Lung (tissue), 12 donors: ENCODE data around the gene MOK. TPM values are rescaled to one million over a fixed set of nuclear protein-coding genes. Genes with fewer than 3 reads are reported as not detected.

Experiments
- ATAC-seq: fragments of 200-7000 bp; cut with Tn5 transposase; one replicate; pipeline ENCODE4 v1.9.1; 2020; ENCODE audit warnings: moderate number of reproducible peaks; ENCODE audit not compliant: insufficient read depth, low FRiP score
- DNase-seq, 3 donors: peaks; one replicate each; pipeline ENCODE4 v3.0.0-alpha.2; 2013 to 2017
- H3K27ac ChIP-seq, 2 donors: one replicate each; pipeline ENCODE4 v1.5.1; 2013; ENCODE audit warnings: mild to moderate bottlenecking in 2 of 2, moderate library complexity in 2 of 2, control low read depth in 1 of 2, inconsistent platforms in 1 of 2, low read depth in 1 of 2, low read length in 1 of 2
- H3K27me3 ChIP-seq, 3 donors: one replicate each; pipeline ENCODE4 v1.5.1; 2013; ENCODE audit warnings: low read length in 2 of 3; ENCODE audit not compliant: control insufficient read depth in 3 of 3, insufficient read depth in 3 of 3
- H3K36me3 ChIP-seq, 4 donors: one replicate each; pipeline ENCODE4 v1.5.1; 2013; ENCODE audit warnings: low read length in 4 of 4, mild to moderate bottlenecking in 1 of 4, moderate library complexity in 1 of 4; ENCODE audit not compliant: control insufficient read depth in 4 of 4, insufficient read depth in 4 of 4
- H3K4me1 ChIP-seq, 5 donors: one replicate each; pipeline ENCODE4 v1.5.1; 2013; ENCODE audit warnings: low read length in 5 of 5, mild to moderate bottlenecking in 2 of 5, moderate library complexity in 1 of 5; ENCODE audit not compliant: control insufficient read depth in 5 of 5, insufficient read depth in 5 of 5
- H3K4me3 ChIP-seq: one replicate; pipeline ENCODE4 v1.5.1; 2013; ENCODE audit warnings: mild to moderate bottlenecking, control low read depth, moderate library complexity
- H3K9ac ChIP-seq, 2 donors: one replicate each; pipeline ENCODE4 v1.5.1; 2013; ENCODE audit warnings: low read length in 2 of 2, control low read depth in 1 of 2; ENCODE audit not compliant: insufficient read depth in 1 of 2
- H3K9me3 ChIP-seq, 4 donors: one replicate each; pipeline ENCODE4 v1.5.1; 2013; ENCODE audit warnings: low read length in 3 of 4, mild to moderate bottlenecking in 1 of 4, moderate library complexity in 1 of 4; ENCODE audit not compliant: control insufficient read depth in 4 of 4, insufficient read depth in 3 of 4
- WGBS, 2 donors: extraction: QIAGEN DNeasy Blood & Tissue Kit; methylation state at CpG; one replicate each; pipeline ENCODE4 v1.1.7; 2013; 5-methylcytosine and 5-hydroxymethylcytosine counted together
- polyA plus RNA-seq, 2 donors: library from polyadenylated mRNA; stranded (reverse); fragments of 200-250 nt; gene quantifications; one replicate each; pipeline ENCODE4 v1.2.1, GENCODE V29; 2013
- total RNA-seq, 2 donors: library from RNA; depleted of rRNA in 1 of 2; stranded (reverse); fragments of >200 nt in 1 of 2; gene quantifications; one replicate each; pipeline ENCODE4 v1.2.1, GENCODE V29; 2014 to 2021
- TF ChIP-seq, protein P1 (sequence below): IDR thresholded peaks from 2 replicates; pipeline ENCODE4 v1.5.1; 2012; ENCODE audit warnings: mild to moderate bottlenecking; ENCODE audit errors: control extremely low read depth, extremely low read depth
- donor health status: control.
- donor health status: control.
- donor health status: Bipolar disorder and iron deficiency.
- donor health status: healthy.
- donor health status: DM: yes; HTN: yes; CAD: no.

The MOK gene
- total and polyA plus RNA-seq, 4 donors: 11.1 to 35.4 (median 25.4) TPM

DNA sequence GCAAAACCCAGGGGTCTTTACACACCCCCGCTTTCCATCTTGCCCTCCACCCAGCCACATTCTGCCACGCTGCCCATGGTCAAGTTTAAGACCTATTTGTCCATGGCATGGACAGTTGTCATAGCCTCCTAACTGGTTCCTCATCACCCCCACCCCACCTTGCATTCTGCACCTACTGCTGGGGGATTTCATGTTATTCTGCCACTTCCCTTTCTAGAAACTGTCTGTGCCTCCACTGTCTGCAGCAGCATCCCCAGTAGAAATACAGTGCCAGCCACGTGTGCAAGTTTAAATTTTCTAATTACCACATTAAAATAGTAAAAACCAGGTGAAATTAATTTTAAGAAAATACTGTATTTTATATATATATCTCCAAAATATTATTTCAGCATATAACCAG lies 102.0 kb downstream of the MOK start:
- 73 to 85% methylated on average over 3 of the region's 3 CpGs for WGBS, 2 donors
- DNase-seq (peak in 1 of 3 donors; percentile 1), ATAC-seq (no peak)
- no peak overlapping the region for H3K9ac ChIP-seq
- no peaks in the 10 kb centered on the region for H3K9me3 ChIP-seq
- TF ChIP-seq, protein P1, sequence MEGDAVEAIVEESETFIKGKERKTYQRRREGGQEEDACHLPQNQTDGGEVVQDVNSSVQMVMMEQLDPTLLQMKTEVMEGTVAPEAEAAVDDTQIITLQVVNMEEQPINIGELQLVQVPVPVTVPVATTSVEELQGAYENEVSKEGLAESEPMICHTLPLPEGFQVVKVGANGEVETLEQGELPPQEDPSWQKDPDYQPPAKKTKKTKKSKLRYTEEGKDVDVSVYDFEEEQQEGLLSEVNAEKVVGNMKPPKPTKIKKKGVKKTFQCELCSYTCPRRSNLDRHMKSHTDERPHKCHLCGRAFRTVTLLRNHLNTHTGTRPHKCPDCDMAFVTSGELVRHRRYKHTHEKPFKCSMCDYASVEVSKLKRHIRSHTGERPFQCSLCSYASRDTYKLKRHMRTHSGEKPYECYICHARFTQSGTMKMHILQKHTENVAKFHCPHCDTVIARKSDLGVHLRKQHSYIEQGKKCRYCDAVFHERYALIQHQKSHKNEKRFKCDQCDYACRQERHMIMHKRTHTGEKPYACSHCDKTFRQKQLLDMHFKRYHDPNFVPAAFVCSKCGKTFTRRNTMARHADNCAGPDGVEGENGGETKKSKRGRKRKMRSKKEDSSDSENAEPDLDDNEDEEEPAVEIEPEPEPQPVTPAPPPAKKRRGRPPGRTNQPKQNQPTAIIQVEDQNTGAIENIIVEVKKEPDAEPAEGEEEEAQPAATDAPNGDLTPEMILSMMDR: no peak
- peaks cover 0 to 3% (median 0%) of the 10 kb centered on the region in 5 donors for H3K4me1 ChIP-seq
- H3K4me3 ChIP-seq: no peak overlapping the region
- no peaks in the 10 kb centered on the region for H3K27me3 ChIP-seq
- peaks cover 0 to 38% (median 24%) of the 10 kb centered on the region in 4 donors for H3K36me3 ChIP-seq
- no peak overlapping the region for H3K27ac ChIP-seq

DNA sequence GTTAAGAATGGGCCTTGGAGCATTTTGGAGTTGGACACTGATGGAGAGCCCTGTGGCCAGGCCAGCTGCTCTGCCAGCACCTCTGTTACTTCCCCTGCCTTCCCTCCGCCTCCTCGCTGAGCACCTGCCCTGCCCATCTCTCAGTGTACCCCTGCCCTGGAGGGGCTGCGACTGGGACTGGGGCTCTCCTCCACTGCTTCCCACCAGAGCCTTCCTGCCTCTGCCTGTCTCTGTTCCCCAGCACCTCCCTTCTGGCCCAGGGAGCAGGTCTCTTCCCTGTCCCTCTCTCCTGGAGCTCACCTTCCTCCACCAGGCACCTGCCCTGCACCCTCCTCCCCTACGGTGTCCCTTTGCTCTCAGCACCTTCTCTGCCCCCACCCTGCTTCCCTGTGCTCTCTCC lies 103.2 kb downstream of the MOK start:
- H3K9me3 ChIP-seq: no peaks in the 10 kb centered on the region
- H3K4me1 ChIP-seq: peaks cover 0 to 3% (median 0%) of the 10 kb centered on the region in 5 donors
- DNase-seq (peak in 1 of 3 donors; percentile 5), ATAC-seq (no peak)
- no peak overlapping the region for H3K27ac ChIP-seq
- H3K9ac ChIP-seq: no peak overlapping the region
- 74 to 85% methylated on average over 4 of the region's 4 CpGs for WGBS, 2 donors
- peaks cover 0 to 46% (median 25%) of the 10 kb centered on the region in 4 donors for H3K36me3 ChIP-seq
- TF ChIP-seq, protein P1: no peak
- no peak overlapping the region for H3K4me3 ChIP-seq
- no peaks in the 10 kb centered on the region for H3K27me3 ChIP-seq

DNA sequence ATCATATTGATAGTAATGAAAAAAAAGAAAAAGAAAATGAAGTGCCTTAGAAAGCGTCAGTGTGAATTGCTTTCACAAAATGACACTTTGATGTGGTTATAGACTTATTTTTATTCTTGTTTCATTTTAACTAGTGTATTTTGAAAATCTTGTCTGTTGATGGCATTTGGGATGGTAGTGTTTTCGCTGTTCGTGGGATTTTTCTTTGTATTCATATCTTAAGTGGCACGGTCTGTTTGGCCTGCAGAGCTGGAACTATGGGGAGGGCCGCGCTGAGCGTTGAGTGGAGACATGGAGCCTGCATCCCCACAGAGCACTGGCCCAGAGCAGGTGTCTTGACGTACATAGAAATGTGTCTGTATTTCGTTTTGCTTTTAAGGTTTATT lies 103.6 kb downstream of the MOK start:
- WGBS, 2 donors: 83 to 86% methylated on average over 9 of the region's 9 CpGs
- H3K9me3 ChIP-seq: no peaks in the 10 kb centered on the region
- no peak overlapping the region for H3K4me3 ChIP-seq
- peaks cover 0 to 46% (median 25%) of the 10 kb centered on the region in 4 donors for H3K36me3 ChIP-seq
- peaks cover 0 to 3% (median 0%) of the 10 kb centered on the region in 5 donors for H3K4me1 ChIP-seq
- peak in 1 of 3 donors; percentile 3 for DNase-seq
- H3K27me3 ChIP-seq: no peaks in the 10 kb centered on the region
- TF ChIP-seq, protein P1: no peak
- no peak overlapping the region for H3K9ac ChIP-seq
- ATAC-seq: no peak
- no peak overlapping the region for H3K27ac ChIP-seq

DNA sequence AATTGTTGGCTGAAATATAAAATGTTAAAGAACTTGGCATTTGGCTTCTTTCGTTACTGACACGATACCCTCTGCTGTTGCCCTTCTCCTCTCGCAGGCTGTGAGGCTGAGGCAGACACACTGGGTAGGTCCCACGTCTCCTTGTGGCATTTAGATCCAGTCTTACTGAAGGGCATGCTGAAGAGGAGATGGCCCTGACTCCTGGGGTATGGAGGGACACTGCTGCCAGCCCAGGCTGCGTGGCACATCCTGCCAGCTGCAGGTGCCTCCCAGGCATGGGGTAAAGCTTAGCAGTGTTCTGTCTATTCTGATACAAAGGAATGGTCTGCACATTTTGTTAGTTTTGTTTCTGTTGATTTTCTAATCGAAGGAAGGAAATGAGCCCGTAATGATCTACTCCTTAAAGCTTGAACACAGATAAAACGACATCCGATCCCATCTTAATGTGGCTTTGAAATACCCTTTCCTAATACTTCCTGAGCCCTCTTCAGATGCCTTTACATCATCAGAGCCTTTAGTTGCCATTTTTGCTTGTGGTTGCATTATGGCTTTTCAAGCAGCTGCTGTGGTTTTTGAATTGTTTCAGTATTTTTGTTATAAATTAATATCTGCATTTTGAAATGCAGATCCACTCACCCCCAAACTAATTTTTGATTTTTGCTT lies 104.1 kb downstream of the MOK start:
- H3K4me3 ChIP-seq: no peak overlapping the region
- H3K9ac ChIP-seq: no peak overlapping the region
- no peaks in the 10 kb centered on the region for H3K9me3 ChIP-seq
- no peak for ATAC-seq
- TF ChIP-seq, protein P1: no peak
- peaks cover 0 to 3% (median 0%) of the 10 kb centered on the region in 5 donors for H3K4me1 ChIP-seq
- DNase-seq: peak in 1 of 3 donors; percentile 7
- H3K27me3 ChIP-seq: no peaks in the 10 kb centered on the region
- H3K36me3 ChIP-seq: peaks cover 0 to 44% (median 26%) of the 10 kb centered on the region in 4 donors
- H3K27ac ChIP-seq: no peak overlapping the region
- 45 to 63% methylated on average over 9 of the region's 9 CpGs for WGBS, 2 donors
